Measurements from ENCODE around the gene RPL26. TPM values are rescaled to one million over a fixed set of nuclear protein-coding genes. Genes with fewer than 3 reads are reported as not detected.
A peak's percentile ranks its signal among the peaks of the same experiment; 100 is the strongest.
"Not testable (repeated sequence)": the region's sequence is repeated elsewhere in the genome, so short reads cannot be mapped to it uniquely, and the experiment has no call there.

Gene RPL26
- total RNA-seq, 1 experiment from 2014 or later: 2,231 TPM

DNA sequence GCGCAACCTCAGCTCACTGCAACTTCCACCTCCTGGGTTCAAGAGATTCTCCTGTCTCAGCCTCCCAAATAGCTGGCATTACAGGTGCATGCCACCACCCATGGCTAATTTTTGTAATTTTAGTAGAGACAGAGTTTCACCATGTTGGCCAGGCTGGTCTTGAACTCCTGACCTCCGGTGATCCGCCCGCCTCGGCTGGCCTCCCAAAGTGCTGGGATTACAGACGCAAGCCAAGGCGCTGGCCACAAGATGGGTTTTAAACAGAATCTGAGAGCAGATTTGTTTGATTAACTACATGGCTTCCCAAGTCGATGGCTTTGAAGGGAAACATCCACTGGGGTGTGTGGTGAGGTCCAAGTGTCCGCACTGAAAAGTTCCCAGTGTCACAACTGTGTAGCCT is 11.5 kb upstream of the RPL26 start:
- DNase-seq (ENCODE audit: low read depth): not testable (repeated sequence)

GRCh38 chr17:8393470-8394231 is 10.7 kb upstream of the RPL26 start:
- peak; percentile 67 for DNase-seq (ENCODE audit: low read depth)

DNA sequence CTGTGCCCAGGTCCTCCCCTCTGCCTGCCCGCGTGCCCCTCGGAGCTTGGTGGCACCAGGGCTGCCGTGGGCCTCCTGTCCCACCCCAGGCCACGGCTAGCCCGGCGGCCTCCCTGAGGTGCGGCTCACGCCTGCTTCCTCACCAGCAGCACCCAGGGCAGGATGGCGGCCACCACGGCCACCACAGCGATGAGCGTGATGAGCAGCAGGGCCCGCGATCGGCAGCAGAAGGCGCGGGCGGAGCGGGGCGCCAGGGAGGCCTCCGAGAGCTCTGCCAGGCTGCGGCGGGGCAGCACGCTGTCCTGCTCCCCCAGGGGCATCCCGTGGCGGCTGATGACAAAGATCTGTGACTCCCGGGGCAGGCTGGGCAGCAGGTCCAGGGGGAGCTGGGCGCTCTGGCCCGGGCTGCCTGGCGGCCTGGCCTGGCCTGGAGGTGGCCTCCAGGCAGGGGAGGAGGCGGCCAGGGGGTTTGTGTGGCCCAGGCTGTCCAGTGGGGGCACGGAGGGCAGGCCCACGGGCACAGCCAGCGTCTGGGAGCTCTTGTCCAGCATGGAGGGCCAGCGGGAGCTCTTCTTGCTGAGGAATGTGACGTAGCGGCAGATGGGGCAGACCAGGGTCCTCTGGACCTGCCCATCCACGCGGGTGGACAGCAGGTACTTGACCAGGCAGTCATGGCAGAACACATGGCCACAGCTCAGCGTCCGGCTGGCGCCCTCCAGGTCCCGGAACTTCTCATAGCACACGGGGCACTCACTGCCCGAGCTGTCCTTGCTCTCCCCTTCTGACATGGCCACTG is 9.9 kb upstream of the RPL26 start:
- no peak for DNase-seq (ENCODE audit: low read depth)

GRCh38 chr17:8392274-8392673 is 9.3 kb upstream of the RPL26 start:
- DNase-seq (ENCODE audit: low read depth): no peak

DNA sequence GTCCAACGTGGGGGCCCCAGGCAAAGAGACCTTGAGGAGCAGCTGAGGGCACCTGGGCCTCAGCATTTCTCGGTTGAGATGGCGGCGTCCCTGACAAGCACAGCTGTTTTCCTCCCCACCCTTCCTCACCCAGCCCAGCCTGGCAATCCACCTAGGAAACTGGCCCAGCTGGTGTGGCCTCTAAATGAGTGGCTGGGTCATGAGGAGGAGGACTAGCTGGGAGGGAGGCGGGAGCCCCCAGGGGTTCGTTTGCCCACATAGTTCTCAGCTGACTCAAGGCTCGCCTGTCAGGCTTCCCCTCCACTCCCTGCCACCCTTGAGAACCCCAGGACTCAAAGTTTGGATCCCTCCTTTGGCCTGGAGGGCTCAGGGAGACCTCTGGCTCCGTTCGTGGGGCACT is 8.7 kb upstream of the RPL26 start:
- peak; percentile 72 for DNase-seq (ENCODE audit: low read depth)

DNA sequence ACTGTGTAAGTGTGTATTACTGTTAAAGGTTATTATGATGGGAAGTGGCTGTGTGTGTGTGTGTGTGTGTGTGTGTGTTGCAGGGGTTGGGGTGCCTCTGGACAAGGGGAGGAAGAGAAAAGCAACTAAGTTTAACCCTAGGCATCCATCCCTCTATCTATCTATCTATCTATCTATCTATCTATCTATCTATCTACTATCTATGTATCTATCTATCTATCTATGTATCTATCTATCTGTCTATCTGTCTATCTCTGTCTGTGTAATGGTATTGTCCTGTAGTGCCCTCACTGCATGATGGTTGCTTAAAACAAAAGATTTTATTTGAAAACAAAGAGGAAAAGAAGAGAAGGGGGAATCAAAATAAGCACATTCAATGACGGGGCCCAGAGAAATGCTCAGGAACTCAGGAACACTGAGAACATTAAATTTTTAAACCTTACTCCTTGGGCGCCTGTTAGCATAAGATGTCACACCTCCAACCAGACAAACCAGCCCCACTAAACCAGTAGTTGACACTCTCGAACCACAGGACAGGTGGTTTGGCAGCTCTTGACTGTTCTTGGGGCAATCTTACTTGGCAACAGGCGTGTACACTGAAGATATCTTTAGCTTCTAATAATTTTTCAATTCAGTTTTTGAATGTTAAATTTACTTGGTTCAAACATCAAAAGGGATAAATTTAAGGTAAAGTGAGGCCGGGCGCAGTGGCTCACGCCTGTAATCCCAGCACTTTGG is 5.1 kb upstream of the RPL26 start:
- DNase-seq (ENCODE audit: low read depth): no peak

- no peak for DNase-seq (ENCODE audit: low read depth)
Measured at GRCh38 chr17:8386841-8387240, 3.8 kb upstream of the RPL26 start.

GRCh38 chr17:8384801-8385378 is 1.9 kb upstream of the RPL26 start:
- peak; percentile 94 for DNase-seq (ENCODE audit: low read depth)

DNA sequence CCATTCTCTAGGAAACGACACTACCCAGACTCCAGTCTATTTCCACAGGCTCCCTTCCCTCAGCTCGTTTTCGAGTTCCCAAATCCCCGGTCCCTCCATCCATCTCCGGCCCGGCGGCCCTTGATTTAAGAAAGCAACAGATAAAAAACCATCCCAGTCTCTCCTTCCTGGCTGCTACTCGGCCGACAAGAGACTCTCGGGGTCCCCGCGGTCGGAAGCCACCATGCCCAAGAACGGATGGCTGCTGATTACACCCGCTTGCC is 182 bp downstream of the RPL26 start:
- DNase-seq (ENCODE audit: low read depth): no peak

- peak; percentile 12 for DNase-seq (ENCODE audit: low read depth)
Measured at GRCh38 chr17:8382052-8382879, 727 bp downstream of the RPL26 start.

GRCh38 chr17:8380049-8380448 is 2.9 kb downstream of the RPL26 start:
- DNase-seq (ENCODE audit: low read depth): no peak

- not testable (repeated sequence) for DNase-seq (ENCODE audit: low read depth)
Measured at GRCh38 chr17:8378117-8378516, 4.9 kb downstream of the RPL26 start.

DNA sequence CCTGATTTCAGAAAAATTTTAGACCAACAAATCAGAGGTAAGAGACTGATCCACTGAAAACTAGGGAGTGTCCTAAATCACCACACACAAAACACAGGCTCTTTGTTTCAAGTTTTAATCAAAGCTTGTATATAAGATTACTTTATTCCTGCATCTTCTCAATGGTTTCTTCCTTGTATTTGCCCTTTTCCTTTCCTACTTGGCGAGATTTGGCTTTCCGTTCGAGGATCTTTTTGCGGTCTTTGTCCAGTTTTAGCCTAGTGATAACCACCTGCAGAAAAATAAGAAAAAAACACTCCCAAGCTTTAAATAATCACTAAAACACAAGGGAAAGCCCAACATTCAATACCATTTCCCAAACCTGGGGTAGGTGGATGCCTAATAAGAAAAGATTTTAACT is 5.6 kb downstream of the RPL26 start:
- no peak for DNase-seq (ENCODE audit: low read depth)

- peak; percentile 85 for DNase-seq (ENCODE audit: low read depth)
Measured at GRCh38 chr17:8376271-8377067, 6.5 kb downstream of the RPL26 start, which contains the start of gene KRABD2. TSS of gene KRABD2 (minus strand) at chr17:8376704.

- no peak for DNase-seq (ENCODE audit: low read depth)
Measured at GRCh38 chr17:8375738-8376259, 7.2 kb downstream of the RPL26 start.

DNA sequence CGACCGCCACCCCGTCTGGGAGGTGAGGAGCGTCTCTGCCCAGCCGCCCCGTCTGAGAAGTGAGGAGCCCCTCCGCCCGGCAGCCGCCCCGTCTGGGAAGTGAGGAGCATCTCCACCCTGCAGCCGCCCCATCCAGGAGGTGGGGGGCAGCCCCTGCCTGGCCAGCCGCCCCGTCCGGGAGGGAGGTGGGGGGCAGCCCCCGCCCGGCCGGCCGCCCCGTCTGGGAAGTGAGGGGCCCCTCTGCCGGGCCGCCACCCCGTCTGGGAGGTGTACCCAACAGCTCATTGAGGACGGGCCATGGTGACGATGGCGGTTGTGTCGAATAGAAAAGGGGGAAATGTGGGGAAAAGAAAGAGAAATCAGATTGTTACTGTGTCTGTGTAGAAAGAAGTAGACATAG is 9.1 kb downstream of the RPL26 start:
- DNase-seq (ENCODE audit: low read depth): not testable (repeated sequence)

DNA sequence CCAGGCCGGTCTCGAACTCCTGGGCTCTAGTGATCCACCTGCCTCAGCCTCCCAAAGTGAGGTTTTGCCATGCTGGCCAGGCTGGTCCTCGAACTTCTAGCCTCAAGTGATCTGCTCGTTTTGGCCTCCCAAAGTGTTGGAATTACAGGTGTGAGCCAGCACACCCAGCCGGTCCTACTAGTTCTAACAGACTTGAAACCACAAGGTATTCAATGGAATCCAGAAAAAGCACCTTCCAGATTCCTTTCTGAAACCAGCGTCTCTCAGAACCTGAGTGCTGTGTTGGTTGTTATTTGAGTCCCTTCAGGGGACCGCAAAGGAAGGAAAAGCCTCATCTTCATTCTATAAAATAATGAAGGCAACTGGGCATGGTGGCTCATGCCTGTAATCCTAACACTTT is 10.6 kb downstream of the RPL26 start:
- DNase-seq (ENCODE audit: low read depth): no peak

DNA sequence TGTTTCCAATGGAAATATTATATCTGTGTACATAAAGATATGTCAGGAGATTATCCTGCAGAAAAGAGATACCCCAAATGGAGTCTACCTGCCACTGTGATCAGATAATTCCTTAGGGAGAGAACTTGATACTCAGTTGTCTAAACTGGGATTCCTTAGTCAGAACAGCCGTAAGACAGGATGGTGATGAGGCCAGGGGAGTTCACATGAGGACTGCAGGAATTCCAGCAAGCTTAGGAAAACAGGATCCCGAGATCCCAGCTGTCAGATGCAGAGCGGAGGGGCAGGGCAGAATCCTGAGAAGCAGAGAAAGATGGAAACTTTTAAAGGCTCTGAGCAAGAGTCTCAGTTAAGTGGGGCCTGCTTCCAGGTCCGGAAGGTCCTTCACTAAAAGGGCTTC is 11.2 kb downstream of the RPL26 start:
- no peak for DNase-seq (ENCODE audit: low read depth)

- no peak for DNase-seq (ENCODE audit: low read depth)
Measured at GRCh38 chr17:8369944-8370343, 13.0 kb downstream of the RPL26 start.

- no peak for DNase-seq (ENCODE audit: low read depth)
Measured at GRCh38 chr17:8368193-8368592, 14.8 kb downstream of the RPL26 start.
